HG03457 (cell line): ENCODE results near the gene CNTROB.

ENCODE experiments used
- ATAC-seq: cut with Tn5 transposase; IDR thresholded peaks from one replicate; pipeline ENCODE4 v1.9.1; 2021; ENCODE audit warnings: moderate number of reproducible peaks; ENCODE audit not compliant: unreplicated experiment

The CNTROB gene

GRCh38 chr17:7931709-7932482 lies at the start of gene CNTROB, which contains the start of gene TRAPPC1:
CNTROB (plus strand) TSS chr17:7932206; CDS start chr17:7933080, 874 bp downstream.
TRAPPC1 (minus strand) TSS chr17:7931946; CDS start chr17:7931829, 117 bp downstream.
- peak; percentile 79 for ATAC-seq

- ATAC-seq = no peak
These were observed 49.4 kb upstream of the CNTROB start for GRCh38 chr17:7882629-7883028.

GRCh38 chr17:7883781-7884386 lies 48.1 kb upstream of the CNTROB start:
- no peak for ATAC-seq

- no peak for ATAC-seq
These were observed 47.2 kb upstream of the CNTROB start for GRCh38 chr17:7884581-7885366.

GRCh38 chr17:7885367-7886226 lies 46.4 kb upstream of the CNTROB start:
- ATAC-seq = no peak

GRCh38 chr17:7886227-7887037 lies 45.6 kb upstream of the CNTROB start:
- no peak for ATAC-seq

GRCh38 chr17:7887038-7887481 lies 44.9 kb upstream of the CNTROB start:
- no peak for ATAC-seq

GRCh38 chr17:7887482-7888183 lies 44.4 kb upstream of the CNTROB start:
- no peak for ATAC-seq

GRCh38 chr17:7888184-7888920 lies 43.7 kb upstream of the CNTROB start, which contains the start of gene CHD3:
CHD3 (plus strand) TSS chr17:7888789; CDS start chr17:7889001, 212 bp downstream.
- ATAC-seq = no peak

GRCh38 chr17:7889166-7889955 lies 42.6 kb upstream of the CNTROB start:
- ATAC-seq = no peak

- ATAC-seq = no peak
These were observed 38.7 kb upstream of the CNTROB start for GRCh38 chr17:7893187-7893880.

- ATAC-seq = no peak
These were observed 37.8 kb upstream of the CNTROB start for GRCh38 chr17:7894226-7894625.

GRCh38 chr17:7894866-7895265 lies 37.1 kb upstream of the CNTROB start:
- ATAC-seq = no peak

- no peak for ATAC-seq
These were observed 34.9 kb upstream of the CNTROB start for GRCh38 chr17:7897090-7897489.

GRCh38 chr17:7897773-7898172 lies 34.2 kb upstream of the CNTROB start:
- no peak for ATAC-seq

GRCh38 chr17:7903154-7904103 lies 28.6 kb upstream of the CNTROB start:
- no peak for ATAC-seq
